Common myeloid progenitor, CD34-positive (primary cell): Measurements from ENCODE around the gene ZBTB24.

Experiments used
- CTCF ChIA-PET: fragments of 350-600 bp; sonication (Branson Sonifier 250); formaldehyde crosslinking; loops from one replicate; lab custom pipeline; 2021; ENCODE audit warnings: antibody characterized with exemption; lab: Charles Lee
- POLR2A ChIA-PET: fragments of 350-600 bp; sonication (Branson Sonifier 250); formaldehyde crosslinking; loops from one replicate; lab custom pipeline; 2021; ENCODE audit warnings: antibody characterized with exemption; lab: Charles Lee
- DNase-seq, 3 donors: peaks; one replicate each; pipeline versions ENCODE4 v3.0.0 to v3.0.0-alpha.2; 2013
- H3K27ac ChIP-seq, 2 experiments: 1 replicate in 1 of 2; 2 replicates in 1 of 2; pipeline ENCODE4 v1.7.0; 2013; ENCODE audit warnings: inconsistent platforms in 2 of 2, low read length in 2 of 2, mild to moderate bottlenecking in 2 of 2, low read depth in 1 of 2, moderate library complexity in 1 of 2; ENCODE audit not compliant: severe bottlenecking in 2 of 2, insufficient read depth in 1 of 2, poor library complexity in 1 of 2
- H3K27me3 ChIP-seq, 5 experiments: replicated peaks in 2 of 5; 1 replicate in 3 of 5; 2 replicates in 2 of 5; pipeline versions ENCODE4 v1.6.1 to v1.7.0; 2013; ENCODE audit warnings: low read length in 4 of 5, mild to moderate bottlenecking in 2 of 5, moderate library complexity in 2 of 5, inconsistent platforms in 1 of 5; ENCODE audit not compliant: insufficient read depth in 5 of 5, control insufficient read depth in 4 of 5
- H3K36me3 ChIP-seq, 4 experiments: 1 replicate in 2 of 4; 2 replicates in 2 of 4; pipeline versions ENCODE4 v1.6.1 to v1.7.0; 2013; ENCODE audit warnings: low read length in 3 of 4, control low read depth in 1 of 4, mild to moderate bottlenecking in 1 of 4; ENCODE audit not compliant: control insufficient read depth in 4 of 4, insufficient read depth in 4 of 4
- H3K4me1 ChIP-seq, 4 experiments: 1 replicate in 3 of 4; 2 replicates in 1 of 4; pipeline versions ENCODE4 v1.6.1 to v1.7.1; 2013; ENCODE audit warnings: low read length in 3 of 4, mild to moderate bottlenecking in 3 of 4, control low read depth in 1 of 4, inconsistent platforms in 1 of 4, moderate library complexity in 1 of 4; ENCODE audit not compliant: control insufficient read depth in 4 of 4, insufficient read depth in 4 of 4; ENCODE audit errors: control extremely low read depth in 1 of 4
- H3K4me3 ChIP-seq, 7 experiments: 1 replicate in 4 of 7; 2 replicates in 3 of 7; pipeline versions ENCODE4 v1.5.1 to v1.7.0; 2013; ENCODE audit warnings: mild to moderate bottlenecking in 7 of 7, low read length in 6 of 7, moderate library complexity in 6 of 7, inconsistent platforms in 2 of 7, low read depth in 2 of 7, control low read depth in 1 of 7; ENCODE audit not compliant: insufficient read depth in 4 of 7, control insufficient read depth in 1 of 7; ENCODE audit errors: extremely low read depth in 1 of 7
- H3K9me3 ChIP-seq, 5 experiments: 1 replicate in 4 of 5; 2 replicates in 1 of 5; pipeline versions ENCODE4 v1.6.1 to v1.7.1; 2013; ENCODE audit warnings: low read length in 4 of 5, mild to moderate bottlenecking in 2 of 5, inconsistent platforms in 1 of 5, low read depth in 1 of 5, moderate library complexity in 1 of 5; ENCODE audit not compliant: control insufficient read depth in 4 of 5, insufficient read depth in 2 of 5; ENCODE audit errors: control extremely low read depth in 1 of 5
- WGBS: methylation state at CpG from one replicate; pipeline ENCODE4 v1.1.5; 2013; ENCODE audit not compliant: insufficient coverage; 5-methylcytosine and 5-hydroxymethylcytosine counted together

ZBTB24 gene

DNA sequence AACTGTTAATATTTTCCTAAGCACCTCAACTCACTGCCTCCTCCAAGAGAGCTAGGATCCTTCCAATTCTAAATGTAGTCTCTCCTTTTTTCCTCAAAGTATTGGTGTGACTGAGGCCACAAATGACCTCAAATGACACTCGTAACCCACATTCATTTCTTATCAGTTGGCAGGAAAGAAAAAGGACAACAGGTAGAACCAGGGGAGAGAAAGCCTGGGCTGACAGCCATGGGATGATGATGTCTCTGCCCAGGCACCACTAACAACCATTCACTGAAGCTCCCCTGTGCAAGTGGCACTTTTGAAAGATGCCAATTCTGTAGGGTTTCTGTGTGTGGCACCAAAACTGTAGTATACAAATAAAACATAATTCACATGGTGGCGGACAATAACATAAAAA lies 7.4 kb downstream of the ZBTB24 start:
- H3K4me1 ChIP-seq, result peaks cover 10 to 27% (median 14%) of the 10 kb centered on the region in 4 experiments
- H3K9me3 ChIP-seq, result no peaks in the 10 kb centered on the region
- CTCF ChIA-PET, result interaction anchor here (1.7 to 1.9 kb wide), 2 partner anchors 12 to 19 kb away, joined by 6 to 8 read pairs; partner anchors contain the start of gene MICAL1
- peaks cover 15 to 88% (median 50%) of the 10 kb centered on the region in 4 experiments for H3K36me3 ChIP-seq
- DNase-seq, result no peak
- H3K27me3 ChIP-seq, result no peaks in the 10 kb centered on the region
- H3K27ac ChIP-seq, result no peak overlapping the region
- WGBS, result 100% methylated on average over 1 of the region's 2 CpGs
- no peak overlapping the region for H3K4me3 ChIP-seq
- POLR2A ChIA-PET, result no interaction called here

DNA sequence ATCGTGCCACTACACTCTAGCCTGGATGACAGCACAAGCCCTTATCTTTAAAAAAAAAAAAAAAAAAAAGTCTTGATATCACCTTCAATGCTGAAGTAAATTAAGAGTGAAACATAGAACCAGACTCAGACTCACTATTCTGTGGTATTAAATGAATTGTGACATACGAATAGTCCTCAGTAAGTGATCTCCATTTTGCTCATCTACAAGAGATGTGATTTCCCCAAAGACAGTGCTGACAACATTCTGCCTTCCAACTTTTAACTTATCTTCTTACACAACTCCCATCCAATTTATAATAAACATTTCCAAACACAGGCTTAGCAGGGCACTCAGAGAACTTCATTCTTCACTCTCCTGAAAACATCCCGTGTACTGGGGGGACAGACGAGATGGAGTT lies 8.0 kb downstream of the ZBTB24 start:
- WGBS, result 93% methylated on average over 2 of the region's 4 CpGs
- peaks cover 12 to 88% (median 50%) of the 10 kb centered on the region in 4 experiments for H3K36me3 ChIP-seq
- no peak for DNase-seq
- ChIA-PET CTCF (no interaction called here), POLR2A (no interaction called here)
- no peak overlapping the region for H3K27ac ChIP-seq
- no peak overlapping the region for H3K4me3 ChIP-seq
- no peaks in the 10 kb centered on the region for H3K9me3 ChIP-seq
- no peaks in the 10 kb centered on the region for H3K27me3 ChIP-seq
- H3K4me1 ChIP-seq, result peaks cover 6 to 21% (median 10%) of the 10 kb centered on the region in 4 experiments

DNA sequence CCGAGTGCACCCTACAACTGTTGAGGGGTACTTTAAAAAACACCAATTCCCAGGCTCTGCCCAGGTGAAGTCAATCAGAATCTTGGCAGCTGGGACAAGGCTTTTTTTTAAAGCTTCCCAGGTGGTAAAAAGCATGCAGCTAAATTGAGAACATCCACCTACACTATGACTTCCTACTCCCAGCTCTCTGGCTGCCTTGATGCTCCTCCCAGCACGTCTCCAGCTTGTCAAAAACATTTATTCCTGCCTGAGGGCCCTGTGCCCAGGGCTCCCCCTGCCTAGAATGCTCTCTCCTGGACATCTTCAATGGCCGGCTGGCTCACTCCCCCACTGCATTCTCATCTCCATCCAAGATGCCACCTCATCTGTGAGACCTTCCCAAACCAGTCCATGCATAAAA lies 9.9 kb downstream of the ZBTB24 start:
- peaks cover 12 to 92% (median 64%) of the 10 kb centered on the region in 4 experiments for H3K36me3 ChIP-seq
- ChIA-PET POLR2A (no interaction called here), CTCF (interaction anchor here (1.1 kb wide), 1 partner anchor 13 kb away, joined by 3 read pairs; no protein-coding TSS in a partner anchor)

DNA sequence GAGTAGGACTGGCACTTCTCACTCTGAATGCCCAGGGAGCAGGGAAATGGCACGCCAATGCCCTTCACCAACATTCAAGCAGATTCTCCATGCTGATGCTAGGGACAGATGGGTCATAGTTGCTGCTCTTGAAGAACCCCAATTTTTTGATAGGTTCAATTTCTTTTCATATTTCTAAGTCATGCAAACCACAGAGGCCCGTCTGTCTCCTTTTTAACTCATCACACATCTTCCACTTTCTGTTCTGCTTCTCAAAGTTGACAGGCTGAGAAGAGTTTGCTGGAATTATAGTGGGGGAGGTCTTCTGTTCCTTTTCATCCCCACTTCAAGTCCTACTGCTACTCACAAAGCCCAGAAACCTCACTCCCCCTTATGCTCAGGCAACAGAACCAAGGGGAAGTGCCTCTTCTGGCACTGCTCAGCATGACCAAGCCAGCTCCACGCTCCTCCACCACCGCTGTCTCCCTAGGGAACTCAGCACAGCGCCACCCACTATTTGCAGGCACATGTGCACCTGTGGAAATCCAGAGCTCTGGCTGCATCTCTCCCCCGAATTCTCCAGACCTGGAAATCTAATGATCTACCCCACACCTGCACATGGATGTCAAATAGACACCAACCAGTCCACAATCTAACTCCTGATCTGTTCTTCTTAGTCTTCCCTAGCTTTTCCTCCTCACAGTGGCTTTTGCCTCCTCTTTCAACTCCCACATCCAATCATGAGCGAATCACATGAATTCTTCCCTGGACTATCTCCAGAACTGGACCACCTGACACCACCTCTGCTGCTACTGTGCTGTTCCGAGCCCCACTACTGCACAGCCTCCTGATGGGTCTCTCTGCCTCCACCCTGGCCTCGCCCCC lies 10.7 kb downstream of the ZBTB24 start:
- H3K4me1 ChIP-seq, result no peaks in the 10 kb centered on the region
- H3K27me3 ChIP-seq, result no peaks in the 10 kb centered on the region
- WGBS, result 89% methylated on average over 7 of the region's 9 CpGs
- CTCF ChIA-PET, result interaction anchor here (1.1 to 1.5 kb wide), 2 partner anchors 9 to 12 kb away, joined by 3 to 4 read pairs; no protein-coding TSS in a partner anchor
- DNase-seq, result no peak
- no peak overlapping the region for H3K27ac ChIP-seq
- peaks cover 16 to 91% (median 69%) of the 10 kb centered on the region in 4 experiments for H3K36me3 ChIP-seq
- POLR2A ChIA-PET, result no interaction called here
- no peak overlapping the region for H3K4me3 ChIP-seq
- no peaks in the 10 kb centered on the region for H3K9me3 ChIP-seq

More for the DNA sequence above, 9.9 kb downstream of the ZBTB24 start:
- 94% methylated on average over 3 of the region's 3 CpGs for WGBS
- H3K27ac ChIP-seq, result no peak overlapping the region
- no peak overlapping the region for H3K4me3 ChIP-seq
- H3K9me3 ChIP-seq, result no peaks in the 10 kb centered on the region
- H3K27me3 ChIP-seq, result no peaks in the 10 kb centered on the region
- no peak for DNase-seq
- peaks cover 0 to 6% (median 0%) of the 10 kb centered on the region in 4 experiments for H3K4me1 ChIP-seq

DNA sequence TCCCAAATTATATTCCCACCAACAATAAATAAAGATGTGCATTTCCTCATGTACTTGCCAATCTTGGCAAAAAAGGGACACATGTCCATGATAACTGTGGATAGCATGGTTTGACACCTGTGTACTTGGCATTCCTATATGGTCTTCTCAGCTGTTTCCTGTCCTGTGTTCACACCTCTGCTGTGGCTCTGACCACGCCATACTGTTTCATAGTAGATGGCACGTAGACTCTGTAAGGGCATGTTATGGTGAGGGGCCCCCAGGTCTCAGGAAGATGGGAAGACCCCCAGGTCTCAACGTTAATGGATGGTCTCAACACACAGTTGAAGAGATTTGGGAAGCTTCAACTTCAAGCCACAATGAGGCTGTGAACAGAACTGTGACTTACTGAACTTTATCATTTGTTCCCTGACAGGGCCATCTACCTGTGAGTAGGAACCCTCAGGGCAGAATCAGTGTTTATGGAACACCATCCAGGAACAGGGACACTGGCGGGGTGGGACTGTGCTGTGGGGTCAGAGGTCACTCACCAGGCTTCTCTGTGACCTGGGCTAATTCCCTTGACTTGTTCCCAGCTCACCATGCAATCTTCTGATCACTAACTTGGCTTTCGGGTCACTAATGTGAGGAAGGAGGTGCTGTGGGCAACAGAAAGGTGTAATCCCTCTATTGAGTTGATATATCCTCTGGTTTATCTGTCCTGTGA lies 11.8 kb downstream of the ZBTB24 start:
- ChIA-PET CTCF (interaction anchor here (1.5 to 2.9 kb wide), 2 partner anchors 10 to 11 kb away, joined by 4 to 8 read pairs; no protein-coding TSS in a partner anchor), POLR2A (no interaction called here)
- Histone ChIP-seq H3K9me3 (no peaks in the 10 kb centered on the region), H3K27me3 (no peaks in the 10 kb centered on the region), H3K4me3 (no peak overlapping the region), H3K4me1 (no peaks in the 10 kb centered on the region), H3K27ac (no peak overlapping the region), H3K36me3 (peaks cover 16 to 93% (median 69%) of the 10 kb centered on the region in 4 experiments)
- no peak for DNase-seq
- WGBS, result 93% methylated on average over 5 of the region's 5 CpGs

DNA sequence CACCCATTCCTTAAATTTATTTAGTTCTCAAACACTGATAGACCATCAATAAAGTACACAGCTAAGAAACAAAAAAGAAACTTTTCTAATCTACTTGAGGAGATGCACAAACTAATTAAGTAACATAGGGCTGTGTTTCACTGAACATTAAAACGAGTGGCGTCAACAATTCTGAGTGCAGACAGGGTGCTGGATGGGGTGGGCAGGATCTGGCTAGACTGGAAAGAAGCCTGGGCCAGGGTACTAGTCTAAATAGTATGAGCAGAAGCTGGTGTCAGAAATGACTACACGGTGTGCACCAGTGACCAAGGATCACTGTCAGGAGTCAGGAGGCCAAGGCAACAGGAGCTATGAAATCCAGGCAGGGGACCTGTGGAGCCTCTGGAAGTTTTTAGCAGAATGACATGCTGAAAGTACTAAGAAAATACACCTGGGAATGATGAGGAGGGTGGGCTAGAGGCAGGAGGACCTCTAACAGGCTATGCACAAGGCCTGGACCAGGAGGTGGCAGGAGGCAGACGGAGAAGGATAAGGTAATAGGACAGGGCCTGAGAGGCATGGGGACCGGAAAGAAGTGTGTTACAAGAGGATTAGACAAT lies 13.3 kb downstream of the ZBTB24 start:
- CTCF ChIA-PET, result interaction anchor here (1.0 to 2.9 kb wide), 3 partner anchors 10 to 29 kb away, joined by 3 to 8 read pairs (median 3); partner anchors contain the start of genes MICAL1, PPIL6 and SMPD2
- POLR2A ChIA-PET, result no interaction called here
- WGBS, result 98% methylated on average over 5 of the region's 5 CpGs
- Histone ChIP-seq H3K27ac (no peak overlapping the region), H3K36me3 (peaks cover 17 to 94% (median 69%) of the 10 kb centered on the region in 4 experiments), H3K9me3 (no peaks in the 10 kb centered on the region), H3K4me1 (no peaks in the 10 kb centered on the region), H3K27me3 (no peaks in the 10 kb centered on the region), H3K4me3 (no peak overlapping the region)
- no peak for DNase-seq
